ENCODE results near the gene CARD14.
A peak's percentile ranks its signal among the peaks of the same experiment; 100 is the strongest.
"Not testable (repeated sequence)": the region's sequence is repeated elsewhere in the genome, so short reads cannot be mapped to it uniquely, and the experiment has no call there.

CARD14 gene

DNA sequence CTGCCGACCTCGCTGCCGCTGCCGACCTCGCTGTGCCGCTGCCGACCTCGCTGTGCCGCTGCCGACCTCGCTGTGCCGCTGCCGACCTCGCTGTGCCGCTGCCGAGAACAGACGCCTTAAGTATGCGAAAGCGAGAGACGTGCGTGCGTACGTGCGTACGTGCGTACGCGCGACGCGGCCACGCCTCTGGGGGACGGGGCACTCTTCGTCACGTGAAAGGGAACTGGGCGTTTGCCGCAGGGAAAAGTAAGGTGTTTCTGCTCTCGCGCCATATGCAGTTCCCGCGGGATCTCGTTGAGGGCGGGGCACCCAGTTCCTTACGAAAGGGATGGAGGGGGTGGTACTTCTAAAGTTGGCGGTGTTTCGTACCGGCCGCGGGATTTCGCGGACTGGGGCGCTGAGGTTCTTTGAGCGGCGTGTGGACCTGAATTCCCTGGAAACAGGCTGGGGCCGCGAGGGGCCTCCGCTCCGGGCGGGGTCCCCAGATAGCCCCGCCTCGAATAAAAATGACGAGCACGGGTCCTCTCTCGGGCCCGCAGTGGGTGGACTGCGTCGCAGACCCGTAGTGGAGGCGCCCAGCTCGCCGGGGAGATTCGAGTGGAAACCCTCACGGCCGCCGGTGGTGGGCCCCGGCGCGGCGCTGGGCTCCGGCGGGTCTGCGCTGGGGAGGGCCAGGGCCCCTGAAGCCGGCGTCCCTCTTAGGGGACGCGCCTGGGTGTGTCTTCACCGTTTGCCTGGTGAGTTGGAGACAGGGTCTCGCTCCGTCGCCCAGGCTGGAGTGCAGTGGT lies 22.6 kb upstream of the CARD14 start, which contains the start of gene EIF4A3:
TSS of gene EIF4A3 (minus strand) at position 94 of the 788 bp plus-strand sequence. CDS start 167 bp downstream, outside the sequence.
- peak; percentile 88 to 95 (median 93) for DNase-seq (ENCODE audit: low read depth in 3 of 3)

DNA sequence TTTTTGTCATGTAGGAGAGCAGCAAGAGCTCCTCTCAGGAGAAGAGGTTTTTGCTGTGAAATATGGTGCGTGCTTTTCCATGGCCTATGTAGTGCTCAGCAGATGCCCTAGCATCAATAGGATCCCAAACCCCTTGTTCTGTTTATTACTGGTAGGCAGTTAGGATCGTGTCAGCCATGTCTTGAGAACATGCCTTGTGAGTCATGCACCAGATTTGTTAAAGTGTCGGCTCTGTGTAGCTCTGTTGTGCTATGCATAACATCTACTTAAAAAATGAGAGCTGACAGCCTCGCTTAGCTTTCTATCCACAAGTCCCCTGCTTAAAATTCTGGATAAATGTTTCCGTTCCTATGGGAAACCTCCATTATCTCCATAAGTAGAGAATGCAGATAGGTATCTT lies 18.5 kb upstream of the CARD14 start:
- no peak for DNase-seq (ENCODE audit: low read depth in 3 of 3)

DNA sequence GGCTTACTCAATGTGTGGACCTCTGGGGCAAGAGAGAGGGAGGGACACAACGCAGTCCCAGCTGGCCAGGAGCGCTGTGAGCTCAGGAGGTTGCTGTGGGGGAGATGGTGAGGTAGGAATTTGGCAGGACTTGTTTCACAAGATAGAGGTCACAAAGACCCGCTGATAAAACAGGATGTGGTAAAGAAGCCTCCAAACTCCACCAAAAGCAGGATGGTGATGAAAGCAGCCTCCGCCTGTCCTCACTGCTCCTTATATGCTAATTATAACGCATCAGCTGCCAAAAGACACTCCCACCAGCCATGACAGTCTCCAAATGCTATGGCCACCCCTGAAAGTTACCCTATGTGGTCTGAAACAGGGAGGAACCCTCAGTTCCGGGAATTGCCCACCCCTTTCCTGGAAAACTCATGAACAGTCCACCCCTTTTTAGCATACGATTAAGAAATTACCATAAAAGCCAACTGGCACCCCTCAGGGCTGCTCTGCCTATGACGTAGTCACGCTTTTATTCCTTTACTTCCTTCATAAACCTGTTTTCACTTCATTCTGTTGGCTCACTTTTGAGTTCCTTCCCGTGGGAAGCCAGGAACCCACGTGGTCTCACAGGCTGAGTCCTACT lies 17.6 kb upstream of the CARD14 start:
- no peak for DNase-seq (ENCODE audit: low read depth in 3 of 3)

DNA sequence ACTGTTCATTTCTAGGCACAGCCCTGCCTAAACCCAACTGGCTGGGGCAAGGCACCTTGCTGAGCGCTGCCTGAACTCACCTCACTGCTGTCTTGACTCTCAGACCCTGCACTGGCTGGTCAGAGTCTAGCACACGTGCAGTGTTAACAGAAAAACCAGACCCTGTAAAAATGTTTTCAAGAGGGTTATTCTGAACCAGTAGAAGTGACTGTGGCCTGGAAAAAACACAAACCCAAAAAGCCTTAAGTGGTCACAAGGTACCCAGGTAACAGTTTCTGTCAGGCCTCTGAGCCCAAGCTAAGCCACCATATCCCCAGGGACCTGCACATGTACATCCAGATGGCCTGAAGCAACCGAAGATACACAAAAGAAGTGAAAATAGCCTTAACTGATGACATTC lies 16.8 kb upstream of the CARD14 start:
- DNase-seq (ENCODE audit: low read depth in 3 of 3), result no peak

DNA sequence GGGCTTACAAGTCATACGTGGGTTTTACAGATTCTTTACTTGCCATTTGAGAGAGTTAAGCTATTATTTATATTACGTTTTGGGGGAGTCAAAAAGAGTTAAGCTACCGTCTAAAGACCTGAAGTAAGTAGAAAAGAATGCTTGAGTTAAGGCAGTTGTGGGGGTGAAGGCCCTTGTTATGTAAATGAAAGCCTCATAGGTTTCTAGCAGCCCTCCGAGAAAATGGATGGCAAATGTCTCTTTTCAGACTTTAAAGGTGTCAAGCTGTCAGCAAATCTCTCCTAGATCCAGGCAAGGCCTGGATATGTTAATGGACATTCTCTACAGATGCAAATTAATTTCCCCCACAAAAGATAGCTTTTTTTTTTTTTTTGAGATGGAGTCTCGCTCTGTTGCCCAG lies 15.7 kb upstream of the CARD14 start:
- DNase-seq (ENCODE audit: low read depth in 3 of 3), result no peak

DNA sequence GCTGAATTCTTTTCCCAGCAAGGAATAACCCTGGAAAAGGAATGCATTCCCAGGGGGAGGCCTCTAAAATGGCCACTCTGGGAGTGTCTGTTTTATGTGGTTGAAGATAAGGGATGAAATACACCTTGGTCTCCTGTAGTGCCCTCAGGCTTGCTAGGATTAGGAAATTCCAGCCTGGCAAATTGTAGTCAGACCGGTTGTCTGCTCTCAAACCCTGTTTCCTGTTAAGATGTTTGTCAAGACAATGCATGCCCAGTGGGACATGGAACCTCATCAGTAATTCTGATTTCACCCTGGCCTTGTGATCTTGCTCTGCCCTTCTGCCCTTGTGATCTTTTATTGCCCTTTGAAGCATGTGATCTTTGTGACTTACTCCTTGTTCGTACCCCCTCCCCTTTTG lies 14.2 kb upstream of the CARD14 start:
- DNase-seq (ENCODE audit: low read depth in 3 of 3), result not testable (repeated sequence)

DNA sequence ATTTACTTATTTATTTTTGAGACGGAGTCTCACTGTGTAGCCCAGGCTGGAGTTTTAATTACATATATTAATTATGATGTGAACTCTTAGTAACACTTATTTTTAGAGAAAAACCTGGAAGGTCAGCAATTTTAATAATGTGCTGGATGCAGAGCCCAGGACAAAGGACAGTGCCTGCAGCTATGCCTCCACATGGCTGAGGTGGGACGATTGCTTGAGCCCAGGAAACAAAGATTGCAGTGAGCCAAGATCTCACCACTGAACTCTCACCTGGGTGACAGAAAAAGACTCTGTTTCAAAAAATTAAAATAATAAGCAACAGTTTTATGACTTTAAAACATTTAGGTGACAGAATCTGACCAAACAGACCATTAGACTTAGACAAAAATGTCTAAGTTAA lies 11.0 kb upstream of the CARD14 start:
- no peak for DNase-seq (ENCODE audit: low read depth in 3 of 3)

DNA sequence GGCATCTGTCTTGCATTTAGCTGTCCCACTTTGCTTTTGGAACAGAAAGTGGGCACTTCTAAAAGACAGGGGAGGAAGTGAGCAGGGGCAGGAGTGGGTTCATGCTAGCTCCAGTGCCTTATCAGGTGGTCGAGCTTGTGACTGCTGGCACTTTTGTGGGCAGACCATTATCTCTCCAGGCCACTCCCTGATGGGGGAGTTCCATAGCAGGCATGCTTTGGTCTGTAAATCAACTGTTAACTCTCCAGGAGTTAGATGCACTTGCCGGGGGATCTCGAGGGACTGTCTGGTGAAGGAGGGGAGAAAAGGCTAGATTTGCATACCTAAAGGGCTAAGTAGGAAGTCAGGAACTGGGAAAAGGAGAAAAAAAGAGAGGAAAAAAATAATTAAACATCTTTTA lies 9.3 kb upstream of the CARD14 start:
- DNase-seq (ENCODE audit: low read depth in 3 of 3), result no peak

DNA sequence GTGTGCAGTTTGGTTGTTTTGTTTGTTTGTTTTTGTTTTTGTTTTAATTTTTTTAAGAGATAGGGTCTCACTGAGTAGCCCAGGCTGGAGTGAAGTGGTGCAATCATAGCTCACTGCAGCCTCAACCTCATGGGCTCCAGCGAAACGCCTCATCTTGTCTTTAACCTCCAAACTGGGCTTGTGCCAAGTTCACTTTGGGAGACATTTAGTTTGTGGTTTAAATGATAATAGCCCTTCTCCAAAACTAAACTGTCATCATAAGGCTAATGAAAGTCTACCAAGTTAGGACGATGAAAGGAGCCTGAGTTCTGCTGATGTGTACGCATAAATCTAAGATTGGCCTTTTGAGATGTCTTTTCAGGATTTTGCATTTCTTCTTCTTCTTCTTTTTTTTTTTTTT lies 6.5 kb upstream of the CARD14 start:
- DNase-seq (ENCODE audit: low read depth in 3 of 3), result no peak

DNA sequence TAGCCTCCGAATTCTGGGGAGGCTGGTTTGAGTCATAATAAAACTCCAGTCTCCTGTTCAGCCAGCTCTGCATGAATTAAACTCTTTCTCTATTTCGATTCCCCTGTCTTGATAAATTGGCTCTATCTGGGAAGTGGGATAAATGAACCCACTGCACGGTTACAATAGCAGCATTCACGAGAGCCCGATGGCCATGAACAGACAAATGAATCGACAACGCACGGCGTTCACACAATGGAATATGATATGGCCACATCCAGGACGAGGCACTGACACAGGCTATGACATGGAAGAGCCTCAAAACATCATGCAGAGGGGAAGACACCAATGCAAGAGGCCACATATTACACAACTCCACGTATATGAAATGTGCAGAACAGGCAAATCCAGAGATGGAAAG lies 5.6 kb upstream of the CARD14 start:
- no peak for DNase-seq (ENCODE audit: low read depth in 3 of 3)

DNA sequence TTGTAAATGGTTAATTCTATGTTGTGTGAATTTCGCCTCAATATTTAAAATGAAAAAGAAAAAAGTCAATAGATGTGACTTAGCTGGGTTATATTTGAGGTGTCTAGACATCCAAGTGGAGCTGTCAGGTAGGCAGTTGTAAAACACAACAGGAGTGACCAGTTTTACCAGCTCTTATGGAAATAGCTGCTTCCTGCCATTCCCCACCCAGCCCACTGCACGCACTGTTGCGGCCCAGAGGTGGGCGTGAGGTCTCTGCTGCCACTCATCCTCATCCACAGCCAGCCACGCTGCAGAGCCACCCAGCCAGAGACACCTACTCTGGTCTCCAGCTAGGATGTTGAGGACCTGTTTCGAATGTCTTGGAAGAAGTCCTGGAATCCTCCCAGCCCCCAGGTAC lies 3.4 kb upstream of the CARD14 start:
- DNase-seq (ENCODE audit: low read depth in 3 of 3), result no peak

DNA sequence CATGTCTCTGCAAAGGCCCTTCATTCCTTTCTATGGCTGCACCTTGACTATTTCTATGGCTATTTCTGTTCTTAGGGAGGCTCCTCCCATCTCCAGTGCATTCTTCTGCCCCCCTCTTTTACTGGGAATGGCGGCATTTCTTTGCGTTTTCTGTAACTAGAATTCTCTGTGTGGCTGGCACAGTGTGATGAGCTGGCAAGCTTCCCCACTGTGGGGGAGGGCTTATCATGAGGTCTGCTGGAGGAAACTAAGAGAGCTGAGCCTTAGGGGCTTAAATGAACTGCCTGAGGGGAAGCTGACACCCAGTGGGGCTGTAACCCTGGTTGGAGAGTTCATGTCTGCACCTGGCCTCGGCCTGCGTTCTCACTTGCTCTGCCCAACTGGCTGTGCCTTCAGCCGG lies 1.5 kb upstream of the CARD14 start:
- DNase-seq (ENCODE audit: low read depth in 3 of 3), result no peak

DNA sequence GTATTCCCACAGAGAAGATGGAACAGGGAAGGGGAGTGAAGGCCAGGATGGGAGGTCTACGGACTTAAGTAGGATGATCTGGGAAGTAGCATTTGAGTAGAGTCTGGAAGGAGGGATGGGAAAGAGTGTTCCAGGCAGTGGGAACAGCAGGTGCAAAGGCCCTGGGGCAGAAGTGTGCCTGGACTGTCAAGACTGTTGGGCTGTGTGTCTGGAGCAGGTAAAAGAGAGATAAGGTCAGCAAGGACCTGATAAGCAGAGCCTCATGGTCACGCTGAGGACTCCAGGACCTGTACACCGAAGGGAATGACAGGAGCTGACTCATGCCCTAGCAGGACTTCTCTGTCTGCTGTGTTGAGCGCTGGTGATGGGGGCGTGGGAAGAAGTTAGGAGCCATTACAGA lies 723 bp upstream of the CARD14 start:
- DNase-seq (ENCODE audit: low read depth in 3 of 3), result no peak

DNA sequence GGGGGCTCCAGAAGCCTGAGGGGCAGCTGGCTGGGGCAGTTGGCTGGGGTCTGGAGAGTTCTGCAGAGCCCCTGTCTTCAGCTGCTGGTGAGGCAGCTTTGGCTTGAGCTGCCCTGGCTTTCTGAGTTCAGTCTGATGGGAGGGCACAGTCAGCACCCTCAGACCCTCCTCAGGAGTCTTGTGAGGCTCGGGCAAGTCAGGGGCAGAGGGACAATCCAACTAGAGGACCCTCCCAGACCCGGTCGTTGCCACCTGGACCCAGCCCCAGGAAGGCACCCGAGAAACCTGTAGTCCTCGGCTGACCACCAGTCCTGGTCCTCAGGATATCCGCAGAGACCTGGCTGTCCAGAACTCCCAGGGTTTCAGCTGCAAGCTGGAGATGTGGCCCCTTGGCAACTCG lies 1.9 kb downstream of the CARD14 start:
- no peak for DNase-seq (ENCODE audit: low read depth in 3 of 3)

DNA sequence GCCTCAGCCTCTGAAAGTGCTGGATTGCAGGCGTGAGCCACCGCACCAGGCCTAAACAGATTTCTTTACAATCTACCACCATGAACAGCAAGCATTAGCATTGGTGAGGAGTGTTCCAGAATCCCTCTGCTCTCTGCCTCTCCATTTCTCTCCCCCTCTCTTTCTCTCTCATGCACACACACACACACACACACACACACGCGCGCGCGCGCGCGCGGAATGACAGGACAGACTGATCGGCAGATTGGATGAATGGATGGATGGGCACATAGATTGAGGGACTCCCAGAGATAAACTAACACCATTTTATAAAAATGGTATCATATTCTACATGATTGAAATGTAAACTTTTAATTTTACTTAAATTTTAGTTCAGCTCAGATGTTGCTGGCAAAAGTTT lies 3.3 kb downstream of the CARD14 start:
- DNase-seq (ENCODE audit: low read depth in 3 of 3), result no peak

DNA sequence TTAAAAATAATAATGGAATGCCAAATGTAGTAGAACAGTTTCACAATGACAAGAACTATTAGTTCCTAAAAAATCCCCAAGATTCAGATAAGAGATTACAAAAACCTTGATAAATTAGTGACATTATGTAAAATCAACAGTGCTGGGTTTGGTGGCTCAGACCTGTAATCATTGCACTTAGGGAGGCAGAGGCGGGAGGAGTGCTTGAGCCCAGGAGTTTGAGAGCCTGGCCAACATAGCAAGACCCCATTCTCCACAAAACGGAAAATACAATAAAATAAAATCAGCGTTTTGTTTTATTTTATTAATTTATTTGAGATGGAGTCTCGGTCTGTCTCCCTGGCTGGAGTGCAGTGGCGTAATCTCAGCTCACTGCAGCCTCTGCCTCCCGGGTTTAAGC lies 4.1 kb downstream of the CARD14 start:
- DNase-seq (ENCODE audit: low read depth in 3 of 3), result no peak

DNA sequence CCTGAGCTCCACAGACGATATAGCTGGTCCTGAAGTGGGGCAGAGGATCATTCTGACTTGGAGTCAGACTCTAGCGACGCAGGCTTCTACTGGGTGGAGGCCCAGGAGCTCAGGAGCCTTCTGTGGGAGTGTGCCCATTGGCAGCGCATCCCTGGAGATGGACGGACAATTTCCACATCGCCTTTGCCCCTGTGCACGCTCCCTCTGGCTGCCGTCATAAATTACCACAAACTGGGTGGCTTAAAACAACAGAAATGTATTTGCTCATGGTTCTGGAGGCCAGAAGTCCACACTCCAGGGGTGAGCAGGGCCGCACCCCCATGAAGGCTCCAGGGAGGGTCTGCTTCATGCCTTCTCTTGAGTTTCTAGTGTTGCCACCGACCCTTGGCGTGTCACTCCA lies 6.9 kb downstream of the CARD14 start:
- no peak for DNase-seq (ENCODE audit: low read depth in 3 of 3)

DNA sequence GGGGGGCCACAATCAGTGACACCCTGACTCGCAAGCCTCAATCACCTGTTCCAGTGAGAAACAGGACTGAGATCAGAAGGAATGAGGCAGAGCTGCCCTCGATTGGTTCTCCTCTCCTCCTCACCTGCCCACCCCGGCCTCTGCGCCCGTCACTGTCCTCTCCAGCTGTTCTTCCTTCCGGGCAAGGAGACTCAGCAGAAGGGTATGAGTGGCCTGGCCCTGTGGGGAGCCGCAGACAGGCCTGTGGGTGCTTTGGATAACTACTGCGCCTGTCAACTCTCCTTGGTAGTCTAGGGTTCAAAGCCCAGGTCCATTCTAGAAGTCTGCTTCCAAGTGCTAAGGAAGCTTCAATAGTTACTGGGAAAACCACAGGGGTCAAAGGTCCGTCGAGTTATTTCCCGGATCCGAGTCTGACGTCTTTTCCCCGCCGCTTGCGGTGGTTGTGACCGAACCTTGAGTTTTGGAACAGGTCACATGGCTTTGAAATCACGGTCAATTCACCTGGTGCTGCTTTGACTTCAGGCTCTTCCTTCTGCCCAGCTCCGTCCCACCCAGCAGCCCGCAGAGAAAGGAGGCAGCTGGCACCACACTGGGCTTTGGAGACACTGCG lies 8.3 kb downstream of the CARD14 start:
- no peak for DNase-seq (ENCODE audit: low read depth in 3 of 3)

DNA sequence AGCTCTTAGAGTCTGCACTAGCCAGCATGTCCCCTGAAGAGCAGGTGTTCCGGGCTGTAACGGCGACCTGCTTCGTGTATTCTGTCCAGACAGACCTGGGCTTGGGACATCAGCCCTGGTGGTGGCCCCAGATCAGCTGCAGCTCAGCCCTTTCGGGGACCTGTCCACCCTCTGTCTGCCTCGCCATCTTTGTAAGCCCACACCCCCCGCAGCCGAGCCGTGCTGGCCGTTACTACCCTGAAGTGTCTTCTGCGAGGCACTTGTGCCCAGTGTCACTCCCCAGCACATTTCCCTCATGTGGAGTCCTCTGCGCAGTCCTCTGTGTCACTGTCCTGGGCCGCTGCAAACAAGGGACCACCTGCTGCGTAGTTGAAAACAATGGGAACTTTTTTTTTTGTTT lies 10.4 kb downstream of the CARD14 start:
- no peak for DNase-seq (ENCODE audit: low read depth in 3 of 3)

DNA sequence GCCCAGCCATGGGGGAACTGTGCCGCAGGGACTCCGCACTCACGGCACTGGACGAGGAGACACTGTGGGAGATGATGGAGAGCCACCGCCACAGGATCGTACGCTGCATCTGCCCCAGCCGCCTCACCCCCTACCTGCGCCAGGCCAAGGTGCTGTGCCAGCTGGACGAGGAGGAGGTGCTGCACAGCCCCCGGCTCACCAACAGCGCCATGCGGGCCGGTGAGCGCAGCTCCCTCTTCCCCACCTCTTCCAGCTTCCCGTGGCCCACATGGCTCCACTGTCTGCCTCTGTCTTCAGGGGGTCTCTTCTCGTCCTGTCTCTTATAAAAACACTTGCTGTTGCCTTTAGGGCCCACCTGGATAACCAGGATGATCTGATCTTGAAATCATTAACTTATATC lies 11.6 kb downstream of the CARD14 start:
- no peak for DNase-seq (ENCODE audit: low read depth in 3 of 3)

DNA sequence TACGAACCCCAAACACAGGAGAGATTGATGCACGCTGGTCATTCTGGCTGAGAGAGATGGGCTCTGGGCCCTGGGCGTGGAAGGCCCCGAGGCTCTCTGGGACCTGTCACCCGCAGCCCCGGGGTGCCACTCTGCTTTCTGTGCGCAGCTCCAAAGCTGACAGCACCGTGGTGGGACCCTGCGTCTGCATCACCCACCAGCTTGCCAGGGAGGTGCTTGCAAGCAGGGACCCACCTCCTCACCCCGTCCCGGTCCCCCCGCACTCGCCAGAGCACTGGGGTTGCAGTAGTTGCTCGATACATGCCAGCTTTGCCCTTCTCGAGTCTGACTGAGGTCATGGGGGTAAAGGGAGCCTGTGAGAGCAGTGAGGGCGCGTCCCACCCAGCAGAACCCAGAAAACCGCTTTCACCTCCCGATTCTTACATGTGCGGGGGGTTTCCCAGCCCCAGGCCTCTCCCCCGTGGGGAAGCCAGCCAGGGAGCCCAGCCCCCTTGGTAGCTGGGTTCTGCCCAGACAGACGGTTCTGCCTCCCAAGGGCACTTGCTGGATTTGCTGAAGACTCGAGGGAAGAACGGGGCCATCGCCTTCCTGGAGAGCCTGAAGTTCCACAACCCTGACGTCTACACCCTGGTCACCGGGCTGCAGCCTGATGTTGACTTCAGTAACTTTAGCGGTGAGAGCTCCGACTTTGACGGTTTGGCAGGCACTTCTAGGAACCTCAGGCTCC lies 12.5 kb downstream of the CARD14 start:
- DNase-seq (ENCODE audit: low read depth in 3 of 3), result no peak

DNA sequence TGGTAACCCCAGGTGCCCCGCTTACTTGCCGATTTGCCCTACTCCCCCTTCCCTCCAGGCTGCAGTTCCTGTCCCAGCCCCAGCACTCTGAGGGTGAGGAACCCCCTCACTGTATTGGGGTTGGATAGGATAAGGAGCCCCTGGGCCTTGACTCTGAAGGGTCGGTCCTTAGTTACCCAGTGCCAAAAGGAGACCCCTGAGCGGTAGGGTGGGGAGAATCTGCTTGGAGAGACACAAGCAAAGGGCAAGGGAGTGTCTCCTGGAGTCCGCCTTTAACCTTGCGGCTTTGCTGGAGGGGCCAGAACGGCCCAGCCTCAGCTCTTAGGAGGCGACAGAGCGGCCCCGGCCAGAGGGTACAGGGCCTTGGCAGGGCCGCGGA lies 13.0 kb downstream of the CARD14 start:
- DNase-seq (ENCODE audit: low read depth in 3 of 3), result no peak

Measured in stimulated activated CD4-positive, alpha-beta T cell treated with anti-CD3 and anti-CD28 coated beads, TNF-alpha, amount 100 ng/mL, for 4 hours (primary cell).